ENCODE measurements around the gene SEC14L5. TPM values are rescaled to one million over a fixed set of nuclear protein-coding genes. Genes with fewer than 3 reads are reported as not detected.
"Not testable (repeated sequence)": the region's sequence is repeated elsewhere in the genome, so short reads cannot be mapped to it uniquely, and the experiment has no call there.

Gene SEC14L5
- total and polyA plus RNA-seq, 2 experiments from 2014 or later, result 0.21 TPM; not detected in 1

- Histone ChIP-seq H3K27me3 (no peaks in the 10 kb centered on the region), H3K36me3 (no peaks in the 10 kb centered on the region), H3K27ac (no peak overlapping the region), H3K4me3 (no peak overlapping the region), H3K9me3 (ENCODE audit: low read depth) (no peaks in the 10 kb centered on the region), H3K4me1 (ENCODE audit: low read depth) (no peaks in the 10 kb centered on the region)
- DNase-seq (ENCODE audit: low read depth in 1 of 2, low spot score in 1 of 2), result no peak
- no peak for TF ChIP-seq CTCF (IDR thresholded peaks at IDR 0.05; ENCODE audit: low read depth, low read length)
These were observed 9.0 kb upstream of the SEC14L5 start for GRCh38 chr16:4948903-4949766.

GRCh38 chr16:4949986-4950385 is 8.1 kb upstream of the SEC14L5 start:
- no peak for TF ChIP-seq CTCF (IDR thresholded peaks at IDR 0.05; ENCODE audit: low read depth, low read length)
- no peak overlapping the region for H3K27ac ChIP-seq
- no peaks in the 10 kb centered on the region for H3K36me3 ChIP-seq
- no peaks in the 10 kb centered on the region for H3K27me3 ChIP-seq
- H3K4me1 ChIP-seq (ENCODE audit: low read depth), result no peaks in the 10 kb centered on the region
- H3K9me3 ChIP-seq (ENCODE audit: low read depth), result no peaks in the 10 kb centered on the region
- H3K4me3 ChIP-seq, result no peak overlapping the region
- DNase-seq (ENCODE audit: low read depth in 1 of 2, low spot score in 1 of 2), result no peak

GRCh38 chr16:4951583-4951982 is 6.5 kb upstream of the SEC14L5 start:
- H3K4me3 ChIP-seq; H3K4me1 ChIP-seq (ENCODE audit: low read depth); DNase-seq (ENCODE audit: low read depth in 1 of 2, low spot score in 1 of 2); H3K27me3 ChIP-seq; H3K36me3 ChIP-seq; H3K27ac ChIP-seq; H3K9me3 ChIP-seq (ENCODE audit: low read depth): not testable (repeated sequence)

- Histone ChIP-seq H3K4me1 (ENCODE audit: low read depth) (no peaks in the 10 kb centered on the region), H3K27me3 (peaks cover 11% of the 10 kb centered on the region), H3K9me3 (ENCODE audit: low read depth) (no peaks in the 10 kb centered on the region), H3K4me3 (no peak overlapping the region), H3K27ac (no peak overlapping the region), H3K36me3 (no peaks in the 10 kb centered on the region)
- no peak for DNase-seq (ENCODE audit: low read depth in 1 of 2, low spot score in 1 of 2)
- no peak for TF ChIP-seq CTCF (IDR thresholded peaks at IDR 0.05; ENCODE audit: low read depth, low read length)
These were observed 3.4 kb upstream of the SEC14L5 start for GRCh38 chr16:4954714-4955113.

- no peaks in the 10 kb centered on the region for H3K36me3 ChIP-seq
- TF ChIP-seq CTCF (IDR thresholded peaks at IDR 0.05; ENCODE audit: low read depth, low read length), result no peak
- H3K9me3 ChIP-seq (ENCODE audit: low read depth), result no peaks in the 10 kb centered on the region
- H3K27me3 ChIP-seq, result peaks cover 23% of the 10 kb centered on the region
- H3K27ac ChIP-seq, result no peak overlapping the region
- no peak for DNase-seq (ENCODE audit: low read depth in 1 of 2, low spot score in 1 of 2)
- H3K4me1 ChIP-seq (ENCODE audit: low read depth), result no peaks in the 10 kb centered on the region
- H3K4me3 ChIP-seq, result peak overlapping the region; percentile 33
These were observed 760 bp upstream of the SEC14L5 start for GRCh38 chr16:4957420-4957719.

GRCh38 chr16:4958510-4959438 is 644 bp downstream of the SEC14L5 start:
- Histone ChIP-seq H3K36me3 (no peaks in the 10 kb centered on the region), H3K27me3 (peaks cover 23% of the 10 kb centered on the region), H3K27ac (no peak overlapping the region), H3K9me3 (ENCODE audit: low read depth) (no peaks in the 10 kb centered on the region), H3K4me3 (no peak overlapping the region), H3K4me1 (ENCODE audit: low read depth) (no peaks in the 10 kb centered on the region)
- no peak for TF ChIP-seq CTCF (IDR thresholded peaks at IDR 0.05; ENCODE audit: low read depth, low read length)
- DNase-seq (ENCODE audit: low read depth in 1 of 2, low spot score in 1 of 2), result no peak
